Upper lobe of right lung (tissue), 1 donor: ENCODE measurements around the gene LLGL2. TPM values are rescaled to one million over a fixed set of nuclear protein-coding genes. Genes with fewer than 3 reads are reported as not detected.

Experiments
- ATAC-seq: fragments of 200-7000 bp; cut with Tn5 transposase; one replicate; pipeline ENCODE4 v1.9.1; 2020; ENCODE audit warnings: mild to moderate bottlenecking, moderate library complexity
- DNase-seq: peaks from one replicate; pipeline ENCODE4 v3.0.0-alpha.2; 2020
- H3K27ac ChIP-seq: fragments of 200-600 bp; one replicate; pipeline ENCODE4 v1.8.0; 2022
- H3K27me3 ChIP-seq: fragments of 200-600 bp; one replicate; pipeline ENCODE4 v1.8.0; 2022; ENCODE audit warnings: mild to moderate bottlenecking
- H3K36me3 ChIP-seq: fragments of 200-600 bp; one replicate; pipeline ENCODE4 v1.8.0; 2022
- H3K4me1 ChIP-seq: fragments of 200-600 bp; one replicate; pipeline ENCODE4 v1.8.0; 2022
- H3K4me3 ChIP-seq: fragments of 200-600 bp; one replicate; pipeline ENCODE4 v1.8.0; 2022; ENCODE audit warnings: mild to moderate bottlenecking
- H3K9me3 ChIP-seq: fragments of 200-600 bp; one replicate; pipeline ENCODE4 v1.8.0; 2022
- CTCF ChIP-seq: fragments of 200-600 bp; IDR thresholded peaks from one replicate; pipeline ENCODE4 v1.8.0; 2022; ENCODE audit warnings: antibody characterized with exemption
- intact Hi-C: fragments of 100-400 bp; cut with DNase I; formaldehyde crosslinking; loops from one replicate; pipeline ENCODE4 v1.11.0; 2022
- total RNA-seq: library from RNA; stranded (reverse); fragmentation: NEBNext Ultra II Directional; extraction: Animal tissue kit (Norgen Biotek cat#: 25700); gene quantifications from one replicate; pipeline ENCODE4 v1.2.1, GENCODE V29; 2021
- donor health status: DM: no; HTN: yes; CAD: no; lungs with severe emphysema.

LLGL2 gene
- total RNA-seq, 1 donor from 2014 or later, result 133 TPM

- DNase-seq, result peak; percentile 62
- no peak overlapping the region for H3K4me3 ChIP-seq
- H3K36me3 ChIP-seq, result no peaks in the 10 kb centered on the region
- H3K27me3 ChIP-seq, result no peaks in the 10 kb centered on the region
- intact Hi-C loops, result no loop called here
- no peak for TF ChIP-seq CTCF
- peaks cover 3% of the 10 kb centered on the region for H3K4me1 ChIP-seq
- no peaks in the 10 kb centered on the region for H3K9me3 ChIP-seq
- H3K27ac ChIP-seq, result no peak overlapping the region
- ATAC-seq, result no peak
Observed at GRCh38 chr17:75594499-75595283, 69.2 kb downstream of the LLGL2 start.

DNA sequence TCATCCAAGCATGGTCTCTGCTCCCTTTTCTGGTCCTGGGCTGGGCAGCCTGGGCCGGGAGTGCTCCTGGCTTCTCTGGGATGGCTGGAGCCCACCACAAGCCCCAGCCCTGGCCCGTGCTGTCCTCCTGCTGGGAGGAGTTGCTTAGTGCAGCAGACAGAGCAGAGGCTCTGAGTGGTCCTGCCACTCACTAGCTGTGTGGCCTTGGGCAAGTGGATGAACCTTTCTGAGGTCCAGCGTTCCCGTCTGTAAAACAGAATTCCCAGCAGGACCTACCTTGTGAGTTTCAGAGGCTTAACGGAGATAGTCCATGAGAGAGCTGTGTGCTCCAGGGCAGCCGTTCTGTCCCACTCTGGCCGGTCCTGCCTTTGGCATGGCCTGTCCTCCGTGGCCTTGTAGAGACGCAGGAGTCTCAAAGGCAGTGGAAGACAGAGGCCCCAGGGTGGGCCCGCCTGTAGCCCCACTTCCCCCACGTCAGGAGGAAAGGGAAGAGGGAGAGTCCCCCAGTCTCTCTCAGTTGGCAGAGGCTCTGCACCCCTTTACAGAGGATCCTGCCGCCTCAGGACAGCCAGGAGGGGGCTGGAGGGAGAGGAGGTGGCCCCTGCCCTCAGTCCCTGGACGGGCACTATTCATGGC, 69.9 kb downstream of the LLGL2 start:
- no peaks in the 10 kb centered on the region for H3K4me1 ChIP-seq
- no peak overlapping the region for H3K27ac ChIP-seq
- H3K4me3 ChIP-seq, result no peak overlapping the region
- H3K27me3 ChIP-seq, result no peaks in the 10 kb centered on the region
- no peak for TF ChIP-seq CTCF
- no peaks in the 10 kb centered on the region for H3K9me3 ChIP-seq
- ATAC-seq (no peak), DNase-seq (no peak)
- intact Hi-C loops, result no loop called here
- H3K36me3 ChIP-seq, result no peaks in the 10 kb centered on the region

- no peak for TF ChIP-seq CTCF
- DNase-seq, result no peak
- Histone ChIP-seq H3K4me3 (no peak overlapping the region), H3K27ac (no peak overlapping the region), H3K9me3 (no peaks in the 10 kb centered on the region), H3K36me3 (no peaks in the 10 kb centered on the region), H3K27me3 (no peaks in the 10 kb centered on the region), H3K4me1 (no peaks in the 10 kb centered on the region)
- no peak for ATAC-seq
- intact Hi-C loops, result no loop called here
Observed at GRCh38 chr17:75595920-75596313, 70.4 kb downstream of the LLGL2 start.

- no peak for DNase-seq
Observed at GRCh38 chr17:75596320-75597087, 71.0 kb downstream of the LLGL2 start.

More at GRCh38 chr17:75596320-75597087, 71.0 kb downstream of the LLGL2 start:
- Histone ChIP-seq H3K4me1 (no peaks in the 10 kb centered on the region), H3K27ac (no peak overlapping the region), H3K27me3 (no peaks in the 10 kb centered on the region), H3K36me3 (no peaks in the 10 kb centered on the region), H3K9me3 (no peaks in the 10 kb centered on the region), H3K4me3 (no peak overlapping the region)
- ATAC-seq, result no peak
- intact Hi-C loops, result no loop called here
- no peak for TF ChIP-seq CTCF
